Measurements from ENCODE around the gene SNTG2. TPM values are rescaled to one million over a fixed set of nuclear protein-coding genes. Genes with fewer than 3 reads are reported as not detected.

SNTG2 gene
- total RNA-seq, 2 donors from 2014 or later, result 2.5 to 3.8 TPM

DNA sequence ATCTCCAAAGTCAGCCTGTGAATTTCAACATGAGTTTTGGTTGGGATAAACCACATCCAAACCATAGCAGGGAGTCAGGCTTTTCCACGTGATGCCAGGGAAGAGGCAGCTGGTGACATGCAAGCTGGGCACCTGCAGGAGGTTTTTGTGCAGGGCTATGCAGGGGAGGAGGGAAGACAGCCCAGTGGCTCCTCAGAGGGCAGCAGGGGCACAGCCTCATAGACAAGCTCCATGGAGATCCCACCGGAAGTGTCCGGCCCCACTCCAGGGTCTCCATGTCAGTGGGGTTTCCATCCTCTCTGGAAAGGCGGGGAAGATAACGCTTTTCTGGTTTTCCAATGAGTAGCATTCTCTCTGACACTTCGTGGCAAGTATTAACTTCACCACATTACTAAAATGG lies 327.0 kb downstream of the SNTG2 start:
- ATAC-seq (replicated peaks in 1 of 2) (no peak), DNase-seq (no peak)
- Mint-ChIP-seq H3K4me1 (ENCODE audit: low read depth) (no peaks in the 10 kb centered on the region), H3K4me3 (no peak overlapping the region), H3K9me3 (peaks cover 5 to 9% of the 10 kb centered on the region in 2 donors), H3K27me3 (ENCODE audit: low read depth) (no peaks in the 10 kb centered on the region), H3K27ac (no peak overlapping the region), H3K36me3 (ENCODE audit: insufficient read depth in 2 of 2) (peaks cover 3 to 4% of the 10 kb centered on the region in 2 donors)

DNA sequence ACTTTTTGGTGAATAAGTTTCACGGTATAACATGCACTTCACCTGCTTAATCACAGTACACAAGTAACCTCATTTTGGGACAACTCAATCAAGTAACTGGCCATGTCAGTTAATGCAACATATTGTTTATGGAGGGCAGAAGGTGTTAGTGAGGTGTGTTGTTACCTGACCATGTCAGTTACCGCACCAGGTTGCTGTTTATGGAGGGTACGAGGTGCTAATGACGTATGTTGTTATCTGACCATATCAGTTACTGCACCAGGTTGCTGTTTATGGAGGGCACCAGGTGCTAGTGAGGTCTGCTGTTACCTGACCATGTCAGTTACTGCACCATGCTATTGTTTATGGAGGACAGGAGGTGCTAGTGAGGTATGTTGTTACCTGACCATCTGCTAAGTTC lies 327.5 kb downstream of the SNTG2 start:
- no peak for DNase-seq
- Mint-ChIP-seq H3K4me1 (ENCODE audit: low read depth) (no peaks in the 10 kb centered on the region), H3K27me3 (ENCODE audit: low read depth) (no peaks in the 10 kb centered on the region), H3K36me3 (ENCODE audit: insufficient read depth in 2 of 2) (peaks cover 3 to 4% of the 10 kb centered on the region in 2 donors), H3K27ac (no peak overlapping the region), H3K9me3 (peaks cover 5 to 9% of the 10 kb centered on the region in 2 donors), H3K4me3 (no peak overlapping the region)
- ATAC-seq (replicated peaks in 1 of 2), result no peak

DNA sequence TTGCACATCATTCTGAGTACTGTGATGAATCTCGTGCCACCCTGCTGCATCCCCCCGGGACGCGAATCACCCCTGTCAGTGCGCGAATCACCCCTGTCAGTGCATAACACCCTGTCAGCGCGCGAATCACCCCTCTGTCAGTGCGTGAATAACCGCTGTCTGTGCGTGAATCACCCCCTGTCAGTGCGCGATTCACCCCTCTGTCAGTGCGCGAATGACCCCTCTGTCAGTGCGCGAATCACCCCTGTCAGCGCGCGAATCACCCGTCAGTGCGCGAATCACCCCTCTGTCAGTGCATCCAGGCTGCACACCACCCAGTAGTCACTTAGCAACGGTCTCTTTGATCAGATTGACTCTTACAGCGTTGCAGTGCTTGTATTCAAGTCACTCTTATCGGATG lies 328.2 kb downstream of the SNTG2 start:
- H3K27me3 Mint-ChIP-seq (ENCODE audit: low read depth), result no peaks in the 10 kb centered on the region
- no peak overlapping the region for H3K27ac Mint-ChIP-seq
- H3K36me3 Mint-ChIP-seq (ENCODE audit: insufficient read depth in 2 of 2), result peaks cover 3 to 4% of the 10 kb centered on the region in 2 donors
- H3K4me1 Mint-ChIP-seq (ENCODE audit: low read depth), result no peaks in the 10 kb centered on the region
- ATAC-seq (replicated peaks in 1 of 2), result peak in 1 of 2 donors; percentile 7
- DNase-seq, result no peak
- H3K4me3 Mint-ChIP-seq, result no peak overlapping the region
- peaks cover 5 to 9% of the 10 kb centered on the region in 2 donors for H3K9me3 Mint-ChIP-seq

- no peaks in the 10 kb centered on the region for H3K27me3 Mint-ChIP-seq (ENCODE audit: low read depth)
- H3K4me1 Mint-ChIP-seq (ENCODE audit: low read depth), result no peaks in the 10 kb centered on the region
- H3K9me3 Mint-ChIP-seq, result peaks cover 0 to 3% of the 10 kb centered on the region in 2 donors
- H3K36me3 Mint-ChIP-seq (ENCODE audit: insufficient read depth in 2 of 2), result no peaks in the 10 kb centered on the region
- ATAC-seq (replicated peaks in 1 of 2) (no peak), DNase-seq (no peak)
- no peak overlapping the region for H3K4me3 Mint-ChIP-seq
- H3K27ac Mint-ChIP-seq, result no peak overlapping the region
Observed at GRCh38 chr2:1282552-1282951, 331.9 kb downstream of the SNTG2 start.

GRCh38 chr2:1283020-1283801 lies 332.6 kb downstream of the SNTG2 start:
- Mint-ChIP-seq H3K9me3 (peaks cover 0 to 3% of the 10 kb centered on the region in 2 donors), H3K27ac (no peak overlapping the region), H3K4me3 (no peak overlapping the region), H3K36me3 (ENCODE audit: insufficient read depth in 2 of 2) (no peaks in the 10 kb centered on the region), H3K27me3 (ENCODE audit: low read depth) (no peaks in the 10 kb centered on the region), H3K4me1 (ENCODE audit: low read depth) (no peaks in the 10 kb centered on the region)
- ATAC-seq (replicated peaks in 1 of 2), result no peak
- DNase-seq, result no peak

DNA sequence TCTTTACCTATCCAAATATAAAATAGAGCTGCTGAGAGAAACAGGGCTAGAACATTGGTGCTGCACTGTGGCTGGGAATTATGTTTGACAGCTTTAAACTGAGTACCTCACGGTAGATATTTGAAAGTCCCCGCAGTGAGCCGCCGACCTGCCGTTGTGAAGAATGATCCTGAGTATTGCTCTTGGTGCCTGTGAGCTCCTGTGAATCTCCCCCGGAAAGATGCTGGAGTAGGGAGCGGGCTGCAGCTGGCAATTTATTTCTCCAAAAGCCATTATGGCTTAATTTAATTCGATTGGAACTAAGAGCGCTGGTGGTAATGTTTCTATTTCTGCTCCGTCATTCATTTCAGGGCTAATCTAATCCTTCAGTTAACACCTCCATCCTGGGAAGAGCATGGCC lies 333.2 kb downstream of the SNTG2 start:
- no peaks in the 10 kb centered on the region for H3K4me1 Mint-ChIP-seq (ENCODE audit: low read depth)

DNA sequence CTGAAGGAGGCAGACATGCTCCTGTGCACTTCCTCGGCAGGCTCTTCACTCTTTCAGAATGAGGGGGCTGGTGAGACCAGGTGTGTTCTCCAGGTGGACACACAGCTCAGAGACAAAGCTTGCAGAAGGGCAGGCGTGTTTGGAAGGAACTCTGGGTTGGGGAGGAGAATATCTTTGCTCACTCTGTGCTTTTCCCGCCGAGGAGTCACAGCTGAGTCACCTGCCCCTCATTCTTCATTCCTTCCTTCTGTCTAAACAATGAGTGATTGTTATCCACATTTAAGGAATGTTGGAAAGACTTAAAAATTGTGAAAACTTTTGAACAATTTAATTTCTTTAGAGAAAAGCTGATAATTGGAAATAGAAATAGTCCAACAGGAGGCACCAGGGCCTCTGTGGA lies 336.3 kb downstream of the SNTG2 start:
- Mint-ChIP-seq H3K9me3 (peaks cover 0 to 4% of the 10 kb centered on the region in 2 donors), H3K36me3 (ENCODE audit: insufficient read depth in 2 of 2) (no peaks in the 10 kb centered on the region), H3K4me1 (ENCODE audit: low read depth) (no peaks in the 10 kb centered on the region), H3K27ac (no peak overlapping the region), H3K27me3 (ENCODE audit: low read depth) (no peaks in the 10 kb centered on the region), H3K4me3 (no peak overlapping the region)
- ATAC-seq (replicated peaks in 1 of 2), result no peak
- DNase-seq, result no peak

More for the DNA sequence above, 333.2 kb downstream of the SNTG2 start:
- H3K9me3 Mint-ChIP-seq, result peaks cover 0 to 3% of the 10 kb centered on the region in 2 donors
- no peak overlapping the region for H3K27ac Mint-ChIP-seq
- DNase-seq (no peak), ATAC-seq (replicated peaks in 1 of 2) (no peak)
- H3K27me3 Mint-ChIP-seq (ENCODE audit: low read depth), result no peaks in the 10 kb centered on the region
- H3K4me3 Mint-ChIP-seq, result no peak overlapping the region
- no peaks in the 10 kb centered on the region for H3K36me3 Mint-ChIP-seq (ENCODE audit: insufficient read depth in 2 of 2)

DNA sequence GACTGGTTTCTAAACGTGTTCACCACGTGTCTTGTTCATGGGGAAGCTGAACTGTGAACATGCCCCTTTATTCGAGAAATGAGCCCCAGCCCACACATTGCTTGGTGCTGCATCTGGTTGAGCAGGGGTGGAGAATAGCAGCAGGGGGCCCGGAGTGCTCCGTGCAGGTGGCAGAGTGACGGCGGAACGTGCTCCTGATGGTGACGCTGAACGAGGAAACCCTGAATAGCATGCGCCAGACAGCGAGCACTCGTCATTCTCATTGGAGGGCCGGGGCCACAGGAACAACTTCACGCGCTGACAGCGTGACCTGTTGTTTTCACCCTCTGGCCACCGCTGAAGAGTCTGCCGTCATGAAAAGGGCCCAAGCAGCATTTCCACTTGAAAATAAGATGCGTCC lies 336.8 kb downstream of the SNTG2 start:
- Mint-ChIP-seq H3K4me1 (ENCODE audit: low read depth) (no peaks in the 10 kb centered on the region), H3K36me3 (ENCODE audit: insufficient read depth in 2 of 2) (no peaks in the 10 kb centered on the region)
- ATAC-seq (replicated peaks in 1 of 2), result no peak

DNA sequence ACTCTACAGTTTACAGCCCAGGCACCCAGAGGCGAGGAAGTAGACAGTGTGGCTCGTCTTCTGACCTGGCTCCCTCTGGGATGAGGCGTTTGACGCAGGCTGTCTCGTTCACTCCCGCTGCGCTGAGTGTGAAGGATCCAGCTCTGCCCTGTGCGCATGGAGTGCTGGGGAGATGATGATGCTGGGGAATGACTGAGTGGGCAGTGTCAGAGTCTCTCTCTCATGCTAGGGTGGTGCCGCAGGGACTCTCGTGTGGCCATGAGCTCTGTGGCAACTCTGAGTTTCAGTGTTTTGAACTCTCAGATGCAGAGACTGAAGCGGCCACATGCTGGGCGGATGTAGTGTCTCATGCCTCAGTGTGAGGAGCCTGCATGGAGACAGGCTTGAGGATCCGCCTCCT lies 344.3 kb downstream of the SNTG2 start:
- peaks cover 0 to 4% of the 10 kb centered on the region in 2 donors for H3K9me3 Mint-ChIP-seq
- H3K27ac Mint-ChIP-seq, result no peak overlapping the region
- H3K4me3 Mint-ChIP-seq, result no peak overlapping the region

More for the DNA sequence above, 336.8 kb downstream of the SNTG2 start:
- Mint-ChIP-seq H3K9me3 (peaks cover 0 to 4% of the 10 kb centered on the region in 2 donors), H3K4me3 (no peak overlapping the region), H3K27me3 (ENCODE audit: low read depth) (no peaks in the 10 kb centered on the region), H3K27ac (no peak overlapping the region)
- no peak for DNase-seq

GRCh38 chr2:1295740-1296139 lies 345.1 kb downstream of the SNTG2 start:
- no peaks in the 10 kb centered on the region for H3K36me3 Mint-ChIP-seq (ENCODE audit: insufficient read depth in 2 of 2)
- peaks cover 0 to 2% of the 10 kb centered on the region in 2 donors for H3K9me3 Mint-ChIP-seq
- H3K4me1 Mint-ChIP-seq (ENCODE audit: low read depth), result no peaks in the 10 kb centered on the region
- DNase-seq (no peak), ATAC-seq (replicated peaks in 1 of 2) (no peak)
- no peaks in the 10 kb centered on the region for H3K27me3 Mint-ChIP-seq (ENCODE audit: low read depth)
- no peak overlapping the region for H3K27ac Mint-ChIP-seq
- H3K4me3 Mint-ChIP-seq, result no peak overlapping the region

More for the DNA sequence above, 344.3 kb downstream of the SNTG2 start:
- DNase-seq (no peak), ATAC-seq (replicated peaks in 1 of 2) (no peak)
- Mint-ChIP-seq H3K4me1 (ENCODE audit: low read depth) (no peaks in the 10 kb centered on the region), H3K36me3 (ENCODE audit: insufficient read depth in 2 of 2) (no peaks in the 10 kb centered on the region), H3K27me3 (ENCODE audit: low read depth) (no peaks in the 10 kb centered on the region)

- Mint-ChIP-seq H3K4me3 (no peak overlapping the region), H3K9me3 (no peaks in the 10 kb centered on the region), H3K27me3 (ENCODE audit: low read depth) (no peaks in the 10 kb centered on the region), H3K27ac (no peak overlapping the region), H3K36me3 (ENCODE audit: insufficient read depth in 2 of 2) (no peaks in the 10 kb centered on the region), H3K4me1 (ENCODE audit: low read depth) (no peaks in the 10 kb centered on the region)
- no peak for DNase-seq
- no peak for ATAC-seq (replicated peaks in 1 of 2)
Observed at GRCh38 chr2:1297372-1298159, 346.9 kb downstream of the SNTG2 start.

DNA sequence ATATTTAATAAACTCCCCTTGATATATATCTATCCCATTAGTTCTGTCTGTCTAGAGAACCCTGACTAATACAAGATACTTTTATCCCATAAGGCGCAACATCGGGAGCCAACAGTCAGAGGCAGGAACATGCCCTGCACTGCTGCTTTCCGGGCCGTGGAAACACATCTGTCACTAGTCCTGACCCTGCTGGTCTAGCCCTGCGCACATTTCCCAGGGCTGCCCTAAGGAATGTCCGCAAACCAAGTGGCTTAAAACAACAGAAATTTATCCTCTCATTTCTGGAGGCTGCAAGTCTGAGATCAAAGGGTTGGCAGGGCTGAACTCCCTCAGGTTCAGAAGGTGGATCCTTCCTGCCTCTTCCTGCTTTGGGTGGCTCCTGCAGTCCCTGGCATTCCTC lies 348.4 kb downstream of the SNTG2 start:
- Mint-ChIP-seq H3K36me3 (ENCODE audit: insufficient read depth in 2 of 2) (no peaks in the 10 kb centered on the region), H3K27ac (no peak overlapping the region), H3K9me3 (no peaks in the 10 kb centered on the region), H3K4me1 (ENCODE audit: low read depth) (no peaks in the 10 kb centered on the region), H3K27me3 (ENCODE audit: low read depth) (no peaks in the 10 kb centered on the region), H3K4me3 (no peak overlapping the region)
- DNase-seq (no peak), ATAC-seq (replicated peaks in 1 of 2) (no peak)

DNA sequence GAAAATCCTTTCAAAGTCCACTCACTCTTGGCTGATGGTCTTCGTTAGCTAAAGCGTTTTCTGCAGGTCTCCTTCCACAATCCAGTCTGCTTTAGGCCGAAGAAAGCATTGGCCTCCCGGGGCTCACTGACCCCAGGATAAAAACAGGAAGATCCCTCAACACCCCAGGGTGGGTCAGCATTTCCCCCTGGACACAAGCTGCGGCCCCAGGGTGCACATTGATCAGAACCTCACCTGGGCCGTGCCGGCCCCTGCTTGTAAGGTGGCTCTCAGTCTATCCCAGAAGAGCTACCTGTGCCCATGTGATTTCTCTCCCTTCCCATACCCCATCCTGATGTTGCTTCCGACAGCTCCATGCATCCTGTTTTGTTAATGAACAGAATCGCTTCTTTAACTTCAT lies 349.6 kb downstream of the SNTG2 start:
- Mint-ChIP-seq H3K36me3 (ENCODE audit: insufficient read depth in 2 of 2) (no peaks in the 10 kb centered on the region), H3K4me3 (no peak overlapping the region), H3K27me3 (ENCODE audit: low read depth) (no peaks in the 10 kb centered on the region), H3K4me1 (ENCODE audit: low read depth) (no peaks in the 10 kb centered on the region), H3K27ac (no peak overlapping the region), H3K9me3 (no peaks in the 10 kb centered on the region)
- DNase-seq (no peak), ATAC-seq (replicated peaks in 1 of 2) (no peak)

Measured in activated T-cell treated with anti-CD3 and anti-CD28 coated beads, Interleukin-2, amount 50 U/mL, for 72 hours (primary cell).